Ascending aorta (tissue), 2 donors: ENCODE data around the gene SNX13. TPM values are rescaled to one million over a fixed set of nuclear protein-coding genes. Genes with fewer than 3 reads are reported as not detected.

Source experiments
- DNase-seq, 2 donors: peaks; one replicate each; pipeline ENCODE4 v3.0.0-alpha.2; 2019; ENCODE audit warnings: low spot score in 2 of 2
- H3K27ac ChIP-seq, 2 donors: fragments of 200-600 bp; sonication (generic); one replicate each; pipeline ENCODE4 v1.5.1; 2016 to 2017; ENCODE audit warnings: mild to moderate bottlenecking in 1 of 2
- H3K27me3 ChIP-seq: fragments of 200-600 bp; sonication (generic); one replicate; pipeline ENCODE4 v1.5.1; 2017
- H3K36me3 ChIP-seq, 2 donors: fragments of 200-600 bp; sonication (generic); one replicate each; pipeline ENCODE4 v1.5.1; 2016
- H3K4me1 ChIP-seq, 2 donors: fragments of 200-600 bp; sonication (generic); one replicate each; pipeline ENCODE4 v1.5.1; 2016 to 2017; ENCODE audit warnings: mild to moderate bottlenecking in 1 of 2
- H3K4me3 ChIP-seq, 2 donors: fragments of 200-600 bp; sonication (generic); one replicate each; pipeline ENCODE4 v1.5.1; 2016 to 2017; ENCODE audit warnings: mild to moderate bottlenecking in 1 of 2
- H3K9me3 ChIP-seq, 2 donors: fragments of 200-600 bp; sonication (generic); one replicate each; pipeline ENCODE4 v1.5.1; 2016
- CTCF ChIP-seq, 3 experiments: fragments of 200-600 bp in 2 of 3; fragments of 450-650 bp in 1 of 3; sonication (generic) in 2 of 3; IDR thresholded peaks; one replicate each; pipeline ENCODE4 v1.5.1; 2016 to 2019; ENCODE audit warnings: antibody characterized with exemption in 3 of 3, mild to moderate bottlenecking in 1 of 3, moderate library complexity in 1 of 3
- intact Hi-C: fragments of 100-400 bp; cut with DNase I; formaldehyde crosslinking; loops from one replicate; pipeline ENCODE4 v1.15.1; 2023
- total RNA-seq: library from RNA; depleted of rRNA; stranded (reverse); fragments of >200 nt; gene quantifications from one replicate; pipeline ENCODE4 v1.1.0, GENCODE V29; 2016

Gene SNX13
- total RNA-seq, 1 donor from 2014 or later: 26.2 TPM

- no peak for TF ChIP-seq CTCF (IDR thresholded peaks at IDR 0.05)
- H3K9me3 ChIP-seq: no peaks in the 10 kb centered on the region
- no peak for DNase-seq
- H3K27ac ChIP-seq: no peak overlapping the region
- intact Hi-C loops: no loop called here
- H3K36me3 ChIP-seq: no peaks in the 10 kb centered on the region
- H3K4me1 ChIP-seq: no peaks in the 10 kb centered on the region
- H3K4me3 ChIP-seq: no peak overlapping the region
- H3K27me3 ChIP-seq: no peaks in the 10 kb centered on the region
Measured at GRCh38 chr7:17957871-17958270, 17.6 kb upstream of the SNX13 start.

GRCh38 chr7:17952387-17952786 is 12.1 kb upstream of the SNX13 start:
- H3K27me3 ChIP-seq: no peaks in the 10 kb centered on the region
- intact Hi-C loops: no loop called here
- H3K4me3 ChIP-seq: no peak overlapping the region
- no peak for DNase-seq
- no peaks in the 10 kb centered on the region for H3K9me3 ChIP-seq
- no peak for TF ChIP-seq CTCF (IDR thresholded peaks at IDR 0.05)
- H3K4me1 ChIP-seq: no peaks in the 10 kb centered on the region
- no peaks in the 10 kb centered on the region for H3K36me3 ChIP-seq
- H3K27ac ChIP-seq: no peak overlapping the region

- no peak overlapping the region for H3K27ac ChIP-seq
- no peaks in the 10 kb centered on the region for H3K27me3 ChIP-seq
- no peak for DNase-seq
- TF ChIP-seq CTCF (IDR thresholded peaks at IDR 0.05): no peak
- H3K9me3 ChIP-seq: no peaks in the 10 kb centered on the region
- no peak overlapping the region for H3K4me3 ChIP-seq
- intact Hi-C loops: no loop called here
- no peaks in the 10 kb centered on the region for H3K36me3 ChIP-seq
- H3K4me1 ChIP-seq: no peaks in the 10 kb centered on the region
Measured at GRCh38 chr7:17951742-17952254, 11.5 kb upstream of the SNX13 start.

- Histone ChIP-seq H3K9me3 (no peaks in the 10 kb centered on the region), H3K27ac (no peak overlapping the region), H3K36me3 (no peaks in the 10 kb centered on the region), H3K27me3 (no peaks in the 10 kb centered on the region), H3K4me1 (no peaks in the 10 kb centered on the region), H3K4me3 (no peak overlapping the region)
- intact Hi-C loops: loop anchor here (10.0 kb wide), 1 partner anchor 654 kb away; the partner anchor contains the start of gene AHR
- DNase-seq: no peak
- TF ChIP-seq CTCF (IDR thresholded peaks at IDR 0.05): no peak
Measured at GRCh38 chr7:17948526-17949238, 8.4 kb upstream of the SNX13 start.

GRCh38 chr7:17947620-17948019 is 7.3 kb upstream of the SNX13 start:
- H3K27me3 ChIP-seq: no peaks in the 10 kb centered on the region
- no peaks in the 10 kb centered on the region for H3K9me3 ChIP-seq
- no peaks in the 10 kb centered on the region for H3K4me1 ChIP-seq
- no peak overlapping the region for H3K27ac ChIP-seq
- no peak for DNase-seq
- intact Hi-C loops: loop anchor here (10.0 kb wide), 1 partner anchor 653 kb away; the partner anchor contains the start of gene AHR
- H3K4me3 ChIP-seq: no peak overlapping the region
- TF ChIP-seq CTCF (IDR thresholded peaks at IDR 0.05): no peak
- no peaks in the 10 kb centered on the region for H3K36me3 ChIP-seq
